H1 (cell line): ENCODE measurements around the gene PDE4D.

Experiments
- CBX8 ChIP-seq: fragments of 300-800, 300-1000 bp; sonication (generic); IDR thresholded peaks from 2 replicates; pipeline ENCODE4 v1.7.1; 2016; ENCODE audit warnings: low read depth, low read length, borderline replicate concordance
- CREB1 ChIP-seq: IDR thresholded peaks from 2 replicates; pipeline ENCODE4 v1.6.1; 2012; ENCODE audit warnings: inconsistent platforms
- CTCF ChIP-seq, 3 experiments: IDR thresholded peaks; 1 replicate in 2 of 3; 2 replicates in 1 of 3; pipeline versions ENCODE4 v1.5.1 to v1.6.1; 2011; ENCODE audit warnings: low read length in 3 of 3, mild to moderate bottlenecking in 3 of 3, inconsistent platforms in 2 of 3, low read depth in 1 of 3, moderate library complexity in 1 of 3; ENCODE audit not compliant: insufficient read depth in 1 of 3; ENCODE audit errors: control extremely low read depth in 1 of 3
- EP300 ChIP-seq, 2 experiments: IDR thresholded peaks; 1 replicate in 1 of 2; 2 replicates in 1 of 2; pipeline ENCODE4 v1.6.1; 2011 to 2012; ENCODE audit warnings: low read depth in 2 of 2, low read length in 2 of 2, mild to moderate bottlenecking in 2 of 2, borderline replicate concordance in 1 of 2, inconsistent platforms in 1 of 2, moderate library complexity in 1 of 2
- POLR2A ChIP-seq, 2 experiments: IDR thresholded peaks; 1 replicate in 1 of 2; 2 replicates in 1 of 2; pipeline ENCODE4 v1.6.1; 2011; ENCODE audit warnings: low read depth in 2 of 2, low read length in 2 of 2, mild to moderate bottlenecking in 2 of 2; ENCODE audit errors: control extremely low read depth in 1 of 2
- RNF2 ChIP-seq: fragments of 200-900, 300-1000 bp; sonication (generic); IDR thresholded peaks from 2 replicates; pipeline ENCODE4 v1.7.1; 2016; ENCODE audit warnings: borderline replicate concordance, low read depth, mild to moderate bottlenecking, antibody characterized with exemption, low read length; ENCODE audit not compliant: poor library complexity, severe bottlenecking; ENCODE audit errors: missing control alignments
- TF ChIP-seq, protein P1 (sequence below): IDR thresholded peaks from 2 replicates; pipeline ENCODE4 v1.6.1; 2011; ENCODE audit warnings: low read depth, mild to moderate bottlenecking, low read length; ENCODE audit not compliant: insufficient read depth

- TF ChIP-seq POLR2A (IDR thresholded peaks at IDR 0.05; ENCODE audit: control extremely low read depth in 1 of 2, low read depth in 2 of 2, low read length in 2 of 2) (no peak), EP300 (IDR thresholded peaks at IDR 0.05; ENCODE audit: borderline replicate concordance in 1 of 2, low read depth in 2 of 2, low read length in 2 of 2) (no peak), CTCF (IDR thresholded peaks at IDR 0.05; ENCODE audit: control extremely low read depth in 1 of 3, insufficient read depth in 1 of 3, low read depth in 1 of 3, low read length in 3 of 3) (no peak), CREB1 (no peak), RNF2 (no peak), CBX8 (no peak)
- TF ChIP-seq, protein P1, sequence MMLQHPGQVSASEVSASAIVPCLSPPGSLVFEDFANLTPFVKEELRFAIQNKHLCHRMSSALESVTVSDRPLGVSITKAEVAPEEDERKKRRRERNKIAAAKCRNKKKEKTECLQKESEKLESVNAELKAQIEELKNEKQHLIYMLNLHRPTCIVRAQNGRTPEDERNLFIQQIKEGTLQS = no peak
Measured at GRCh38 chr5:59616413-59616812, 277.1 kb downstream of the PDE4D start.
